ENCODE data around the gene SLFN13. TPM values are rescaled to one million over a fixed set of nuclear protein-coding genes. Genes with fewer than 3 reads are reported as not detected.

The SLFN13 gene
- total and polyA plus RNA-seq, 2 donors (not counting 1 experiment from before 2014, with no cell fraction given), result 1.3 to 2.0 TPM

- H3K27ac ChIP-seq (ENCODE audit: insufficient read depth, low read length), result no peak overlapping the region
- no peaks in the 10 kb centered on the region for H3K4me1 ChIP-seq (ENCODE audit: control insufficient read depth, extremely low read depth, insufficient read depth, low read length)
- H4K20me1 ChIP-seq (ENCODE audit: control insufficient read depth, extremely low read depth, insufficient read depth, low read length), result no peaks in the 10 kb centered on the region
- no peak overlapping the region for H2AFZ ChIP-seq (ENCODE audit: low read length)
- TF ChIP-seq, protein P1, sequence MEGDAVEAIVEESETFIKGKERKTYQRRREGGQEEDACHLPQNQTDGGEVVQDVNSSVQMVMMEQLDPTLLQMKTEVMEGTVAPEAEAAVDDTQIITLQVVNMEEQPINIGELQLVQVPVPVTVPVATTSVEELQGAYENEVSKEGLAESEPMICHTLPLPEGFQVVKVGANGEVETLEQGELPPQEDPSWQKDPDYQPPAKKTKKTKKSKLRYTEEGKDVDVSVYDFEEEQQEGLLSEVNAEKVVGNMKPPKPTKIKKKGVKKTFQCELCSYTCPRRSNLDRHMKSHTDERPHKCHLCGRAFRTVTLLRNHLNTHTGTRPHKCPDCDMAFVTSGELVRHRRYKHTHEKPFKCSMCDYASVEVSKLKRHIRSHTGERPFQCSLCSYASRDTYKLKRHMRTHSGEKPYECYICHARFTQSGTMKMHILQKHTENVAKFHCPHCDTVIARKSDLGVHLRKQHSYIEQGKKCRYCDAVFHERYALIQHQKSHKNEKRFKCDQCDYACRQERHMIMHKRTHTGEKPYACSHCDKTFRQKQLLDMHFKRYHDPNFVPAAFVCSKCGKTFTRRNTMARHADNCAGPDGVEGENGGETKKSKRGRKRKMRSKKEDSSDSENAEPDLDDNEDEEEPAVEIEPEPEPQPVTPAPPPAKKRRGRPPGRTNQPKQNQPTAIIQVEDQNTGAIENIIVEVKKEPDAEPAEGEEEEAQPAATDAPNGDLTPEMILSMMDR (conservative IDR thresholded peaks at IDR 0.05 in 1 of 2, IDR thresholded peaks at IDR 0.05 in 1 of 2; ENCODE audit: low read depth in 1 of 2, low read length in 2 of 2), result no peak
- no peak for TF ChIP-seq EZH2 (IDR thresholded peaks at IDR 0.05; ENCODE audit: low read length, missing control alignments)
- H3K4me3 ChIP-seq (replicated peaks in 1 of 4; ENCODE audit: control extremely low read depth in 1 of 4, insufficient read depth in 1 of 4, low read depth in 3 of 4, low read length in 4 of 4), result no peak overlapping the region
- H3K27me3 ChIP-seq (ENCODE audit: control insufficient read depth, insufficient read depth, low read length), result no peaks in the 10 kb centered on the region
- H3K4me2 ChIP-seq (ENCODE audit: extremely low read depth, insufficient read depth, low read length), result no peak overlapping the region
- no peaks in the 10 kb centered on the region for H3K9me3 ChIP-seq (ENCODE audit: control insufficient read depth, insufficient read depth, low read depth, low read length)
- DNase-seq (ENCODE audit: low read depth in 2 of 2), result no peak
- H3K79me2 ChIP-seq (ENCODE audit: control insufficient read depth, insufficient read depth, low read length), result no peaks in the 10 kb centered on the region
- H3K36me3 ChIP-seq (ENCODE audit: control insufficient read depth, insufficient read depth, low read length), result no peaks in the 10 kb centered on the region
- no peak overlapping the region for H3K9ac ChIP-seq (ENCODE audit: insufficient read depth, low read length)
These were observed 57.9 kb downstream of the SLFN13 start for GRCh38 chr17:35390663-35391062.

DNA sequence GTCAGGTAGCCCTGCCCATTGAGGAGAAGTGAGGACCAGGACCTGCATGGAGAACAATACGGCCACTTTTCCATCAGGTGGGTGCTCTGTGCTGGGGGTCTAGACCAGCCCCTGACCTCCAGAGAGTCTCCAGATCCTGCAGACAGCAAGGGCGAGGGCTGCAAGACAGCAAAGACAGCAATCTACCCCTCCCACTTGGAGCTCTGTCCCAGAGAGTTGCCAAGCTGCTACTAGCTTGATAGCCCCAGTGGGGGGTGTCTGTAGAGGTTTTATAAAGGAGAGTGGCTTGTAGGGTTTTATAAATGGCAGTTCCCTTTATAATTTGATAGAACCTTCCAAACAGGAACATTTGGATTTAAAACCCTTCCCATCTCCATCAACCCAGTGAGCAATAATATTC is 58.4 kb downstream of the SLFN13 start:
- no peak overlapping the region for H3K4me2 ChIP-seq (ENCODE audit: extremely low read depth, insufficient read depth, low read length)
- H3K27ac ChIP-seq (ENCODE audit: insufficient read depth, low read length), result no peak overlapping the region
- H4K20me1 ChIP-seq (ENCODE audit: control insufficient read depth, extremely low read depth, insufficient read depth, low read length), result no peaks in the 10 kb centered on the region
- H3K4me1 ChIP-seq (ENCODE audit: control insufficient read depth, extremely low read depth, insufficient read depth, low read length), result no peaks in the 10 kb centered on the region
- no peaks in the 10 kb centered on the region for H3K9me3 ChIP-seq (ENCODE audit: control insufficient read depth, insufficient read depth, low read depth, low read length)
- H3K4me3 ChIP-seq (replicated peaks in 1 of 4; ENCODE audit: control extremely low read depth in 1 of 4, insufficient read depth in 1 of 4, low read depth in 3 of 4, low read length in 4 of 4), result no peak overlapping the region
- no peak overlapping the region for H3K9ac ChIP-seq (ENCODE audit: insufficient read depth, low read length)
- H3K27me3 ChIP-seq (ENCODE audit: control insufficient read depth, insufficient read depth, low read length), result no peaks in the 10 kb centered on the region
- H3K36me3 ChIP-seq (ENCODE audit: control insufficient read depth, insufficient read depth, low read length), result no peaks in the 10 kb centered on the region
- no peak overlapping the region for H2AFZ ChIP-seq (ENCODE audit: low read length)
- TF ChIP-seq, protein P1 (conservative IDR thresholded peaks at IDR 0.05 in 1 of 2, IDR thresholded peaks at IDR 0.05 in 1 of 2; ENCODE audit: low read depth in 1 of 2, low read length in 2 of 2), result no peak
- no peak for TF ChIP-seq EZH2 (IDR thresholded peaks at IDR 0.05; ENCODE audit: low read length, missing control alignments)
- no peak for DNase-seq (ENCODE audit: low read depth in 2 of 2)
- no peaks in the 10 kb centered on the region for H3K79me2 ChIP-seq (ENCODE audit: control insufficient read depth, insufficient read depth, low read length)

DNA sequence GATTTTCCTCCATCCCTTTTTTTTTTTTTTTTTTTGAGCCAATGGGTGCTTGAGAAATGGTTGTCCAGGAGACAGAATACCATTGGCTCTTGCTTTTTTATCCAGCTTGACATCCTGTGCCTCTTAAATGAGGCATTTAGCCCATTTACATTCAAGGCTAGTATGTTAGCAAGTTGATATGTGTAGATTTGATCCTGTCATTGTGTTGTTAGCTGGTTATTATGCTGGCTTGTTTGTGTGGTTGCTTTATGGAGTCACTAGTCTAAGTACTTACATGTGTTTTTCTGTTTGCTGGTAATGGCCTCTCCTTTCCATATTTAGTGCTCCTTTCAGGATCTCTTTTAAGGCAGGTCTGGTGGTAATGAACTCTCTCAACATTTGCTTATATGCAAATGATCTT is 61.1 kb downstream of the SLFN13 start:
- no peak overlapping the region for H3K4me2 ChIP-seq (ENCODE audit: extremely low read depth, insufficient read depth, low read length)
- no peak overlapping the region for H3K4me3 ChIP-seq (replicated peaks in 1 of 4; ENCODE audit: control extremely low read depth in 1 of 4, insufficient read depth in 1 of 4, low read depth in 3 of 4, low read length in 4 of 4)
- H3K9me3 ChIP-seq (ENCODE audit: control insufficient read depth, insufficient read depth, low read depth, low read length), result no peaks in the 10 kb centered on the region
- no peak overlapping the region for H3K9ac ChIP-seq (ENCODE audit: insufficient read depth, low read length)
- no peaks in the 10 kb centered on the region for H3K4me1 ChIP-seq (ENCODE audit: control insufficient read depth, extremely low read depth, insufficient read depth, low read length)
- no peak overlapping the region for H2AFZ ChIP-seq (ENCODE audit: low read length)
- no peaks in the 10 kb centered on the region for H3K27me3 ChIP-seq (ENCODE audit: control insufficient read depth, insufficient read depth, low read length)
- no peaks in the 10 kb centered on the region for H4K20me1 ChIP-seq (ENCODE audit: control insufficient read depth, extremely low read depth, insufficient read depth, low read length)
- TF ChIP-seq, protein P1 (conservative IDR thresholded peaks at IDR 0.05 in 1 of 2, IDR thresholded peaks at IDR 0.05 in 1 of 2; ENCODE audit: low read depth in 1 of 2, low read length in 2 of 2), result no peak
- no peak for TF ChIP-seq EZH2 (IDR thresholded peaks at IDR 0.05; ENCODE audit: low read length, missing control alignments)
- no peak overlapping the region for H3K27ac ChIP-seq (ENCODE audit: insufficient read depth, low read length)
- no peaks in the 10 kb centered on the region for H3K36me3 ChIP-seq (ENCODE audit: control insufficient read depth, insufficient read depth, low read length)
- DNase-seq (ENCODE audit: low read depth in 2 of 2), result no peak
- H3K79me2 ChIP-seq (ENCODE audit: control insufficient read depth, insufficient read depth, low read length), result no peaks in the 10 kb centered on the region

Other genes with a start within 250 kb of the SLFN13 start
- 101 and 170 TPM in 2 replicates for gene SLFN5, start 205.7 kb downstream of the SLFN13 start, total RNA-seq
- 57.6 and 101 TPM in 2 replicates for gene SLFN5, start 205.7 kb downstream of the SLFN13 start, polyA plus RNA-seq
- gene SLFN11, start 75.1 kb downstream of the SLFN13 start, total RNA-seq, result 74.1 and 102 TPM in 2 replicates
- gene SLFN11, start 75.1 kb downstream of the SLFN13 start, polyA plus RNA-seq, result 61.3 and 63.6 TPM in 2 replicates
- gene SLFN12, start 16.3 kb downstream of the SLFN13 start, total RNA-seq, result 26.2 and 34.0 TPM in 2 replicates
- 17.1 and 26.1 TPM in 2 replicates for gene SLFN12, start 16.3 kb downstream of the SLFN13 start, polyA plus RNA-seq
- 0.17 and 0.26 TPM in 2 replicates for gene SLFN12L, start 88.9 kb upstream of the SLFN13 start, total RNA-seq
- 0.08 and 0.09 TPM in 2 replicates for gene SLFN12L, start 88.9 kb upstream of the SLFN13 start, polyA plus RNA-seq
- gene SLFN14, start 112.1 kb upstream of the SLFN13 start, total RNA-seq, result not detected in 2 replicates
- not detected in 2 replicates for gene SLFN14, start 112.1 kb upstream of the SLFN13 start, polyA plus RNA-seq
- gene PEX12, start 129.8 kb upstream of the SLFN13 start, total RNA-seq, result 6.2 and 7.1 TPM in 2 replicates
- 9.5 and 9.7 TPM in 2 replicates for gene PEX12, start 129.8 kb upstream of the SLFN13 start, polyA plus RNA-seq
- 61.6 and 109 TPM in 2 replicates for gene AP2B1, start 138.6 kb upstream of the SLFN13 start, total RNA-seq
- 226 and 236 TPM in 2 replicates for gene AP2B1, start 138.6 kb upstream of the SLFN13 start, polyA plus RNA-seq

Measured in fibroblast of lung (primary cell).